Activated CD8-positive, alpha-beta memory T cell treated with anti-CD3 and anti-CD28 coated beads for 48 hours (primary cell): ENCODE data around the gene CACNA2D1.
"Not testable (repeated sequence)": the region's sequence is repeated elsewhere in the genome, so short reads cannot be mapped to it uniquely, and the experiment has no call there.

ENCODE experiments used
- DNase-seq, 3 experiments: peaks; one replicate each; pipeline ENCODE4 v3.0.0-alpha.2; 2020; ENCODE audit warnings: low read depth in 2 of 3, low spot score in 2 of 3

The CACNA2D1 gene

DNA sequence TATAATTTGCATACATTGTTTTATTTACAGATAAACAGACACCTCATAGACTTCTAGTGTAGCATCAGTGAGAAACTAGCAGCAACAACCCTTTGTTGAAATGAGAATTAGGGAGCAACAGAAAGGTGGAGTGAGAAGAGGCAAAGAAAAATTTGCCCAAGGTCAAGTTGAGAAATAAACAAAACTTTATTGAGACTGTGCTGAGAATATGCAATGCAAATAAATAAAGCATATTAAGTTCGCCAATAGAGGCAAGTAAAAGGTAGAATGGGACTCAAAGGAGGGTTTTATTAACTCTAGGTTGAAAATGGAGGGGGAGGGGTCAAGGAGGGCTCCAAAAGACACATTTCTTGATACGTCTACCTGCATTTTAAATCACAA lies 49.7 kb downstream of the CACNA2D1 start:
- no peak for DNase-seq

DNA sequence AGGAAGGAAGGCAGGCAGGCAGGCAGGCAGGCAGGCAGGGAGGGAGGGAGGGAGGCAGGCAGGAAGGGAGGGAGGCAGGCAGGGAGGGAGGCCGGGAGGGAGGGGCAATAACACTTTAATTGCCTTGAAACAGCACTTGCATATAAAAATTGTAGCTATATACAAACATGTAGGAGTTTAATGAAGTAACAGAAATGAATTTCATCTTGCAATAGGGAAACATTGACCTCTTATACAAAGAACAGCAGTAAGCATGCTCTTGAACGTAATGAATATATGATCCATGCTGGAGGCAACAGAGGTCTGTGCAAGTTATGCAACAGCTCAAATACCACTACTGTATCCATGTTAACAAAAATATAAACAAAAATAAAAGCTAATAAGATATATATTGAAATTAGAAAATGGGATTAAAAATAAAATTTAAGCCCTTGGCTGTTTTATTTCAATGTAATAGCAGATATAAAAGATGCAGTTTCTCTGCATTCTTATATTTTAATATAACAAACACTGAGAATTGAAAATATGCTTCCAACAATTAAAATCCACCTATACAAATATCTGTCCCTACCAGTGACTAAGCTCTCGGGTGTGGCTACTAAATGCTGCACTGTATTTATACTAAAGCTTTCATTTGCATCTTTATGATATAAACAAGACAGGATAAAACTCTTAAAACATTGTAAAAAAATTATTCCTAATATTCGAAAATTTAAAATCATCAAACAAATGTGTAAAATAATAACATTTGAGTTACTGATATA lies 50.3 kb downstream of the CACNA2D1 start:
- DNase-seq = no peak

DNA sequence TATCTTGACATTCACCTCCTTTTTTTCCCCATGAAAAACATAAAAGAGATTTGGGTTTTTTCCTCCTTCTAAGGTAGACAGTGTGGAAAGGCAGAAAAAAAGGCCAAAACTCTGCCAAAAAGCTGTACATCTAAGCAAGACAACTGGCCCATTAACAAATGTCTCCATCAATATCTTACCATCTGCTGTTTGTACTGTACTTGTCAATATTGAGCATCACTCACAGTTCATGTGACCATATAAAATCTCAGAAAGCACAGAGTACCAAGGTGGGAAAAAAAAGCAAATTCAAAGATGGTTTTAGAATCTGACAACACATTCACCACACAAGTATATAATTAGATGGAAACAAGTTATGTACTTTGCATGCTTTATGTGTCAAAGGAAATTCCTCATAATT lies 52.6 kb downstream of the CACNA2D1 start:
- no peak for DNase-seq

DNA sequence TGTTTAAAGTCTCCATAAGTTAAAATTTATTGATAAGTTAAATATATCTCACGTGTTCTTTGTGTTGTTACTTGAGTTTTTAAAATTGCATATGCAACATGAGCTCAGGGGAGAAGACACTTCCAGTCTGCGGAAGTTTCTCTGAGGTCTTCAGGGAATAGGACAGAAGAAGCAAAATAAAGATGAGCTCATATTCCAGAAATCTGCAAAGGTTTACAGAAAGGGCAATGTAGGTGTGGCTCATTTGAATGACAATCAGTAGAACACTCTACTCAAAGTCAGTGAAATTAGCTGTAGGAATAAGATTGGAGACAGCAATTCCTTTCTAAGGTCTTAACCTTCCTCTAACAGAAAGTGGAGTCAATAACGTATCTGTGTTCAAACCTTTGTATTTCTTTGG lies 53.7 kb downstream of the CACNA2D1 start:
- no peak for DNase-seq

DNA sequence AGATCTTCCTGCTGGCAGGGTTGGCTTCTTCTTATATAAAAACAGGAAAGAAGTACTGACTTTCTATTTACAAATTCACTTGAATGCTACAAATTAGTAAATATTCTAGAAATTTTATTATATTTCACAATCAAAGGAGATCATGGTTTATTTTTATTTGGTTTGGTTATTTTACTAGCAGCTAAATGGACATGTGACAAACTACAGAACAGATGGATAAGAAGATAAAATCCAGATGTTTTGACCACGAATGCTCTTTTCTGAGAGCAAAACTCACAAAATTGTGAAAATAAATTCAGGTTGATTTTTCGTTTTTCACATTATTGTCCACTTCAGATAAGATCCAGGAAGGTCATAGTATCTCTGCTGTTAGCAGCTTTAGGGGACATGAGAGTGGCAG lies 55.4 kb downstream of the CACNA2D1 start:
- no peak for DNase-seq

DNA sequence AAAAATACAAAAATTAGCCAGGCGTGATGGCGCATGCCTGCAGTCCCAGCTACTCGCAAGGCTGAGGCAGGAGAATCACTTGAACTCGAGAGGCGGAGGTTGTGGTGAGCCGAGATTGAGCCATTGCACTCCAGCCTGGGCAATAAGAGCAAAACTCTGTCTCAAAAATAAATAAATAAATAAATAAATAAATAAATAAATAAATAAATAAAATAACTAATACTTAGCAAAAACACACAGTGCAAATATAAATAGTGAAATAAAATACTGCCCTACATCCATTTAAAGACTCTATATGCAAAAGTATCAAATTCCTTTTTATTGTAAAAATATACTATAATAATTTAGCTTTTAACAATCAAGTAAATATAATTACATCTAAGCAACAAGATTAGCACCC lies 57.0 kb downstream of the CACNA2D1 start:
- DNase-seq = not testable (repeated sequence)

DNA sequence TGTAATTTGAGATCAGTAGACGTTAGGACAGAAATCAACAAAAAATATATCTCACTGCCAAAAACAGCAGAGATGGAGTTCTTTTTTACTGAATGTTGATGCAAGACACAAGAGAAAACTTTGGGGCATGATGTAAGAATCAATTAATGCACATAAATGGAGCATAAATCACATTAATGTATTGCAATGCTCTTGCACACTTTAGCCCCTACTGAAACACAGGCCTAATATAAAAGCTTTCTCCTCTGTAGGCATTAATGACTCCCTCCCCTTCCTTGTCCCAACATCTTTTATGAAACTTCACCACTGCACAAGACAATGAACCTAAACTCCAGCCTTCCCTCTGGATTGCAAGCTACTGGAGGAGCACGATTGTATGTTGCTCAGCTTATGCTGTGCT lies 58.8 kb downstream of the CACNA2D1 start:
- no peak for DNase-seq

DNA sequence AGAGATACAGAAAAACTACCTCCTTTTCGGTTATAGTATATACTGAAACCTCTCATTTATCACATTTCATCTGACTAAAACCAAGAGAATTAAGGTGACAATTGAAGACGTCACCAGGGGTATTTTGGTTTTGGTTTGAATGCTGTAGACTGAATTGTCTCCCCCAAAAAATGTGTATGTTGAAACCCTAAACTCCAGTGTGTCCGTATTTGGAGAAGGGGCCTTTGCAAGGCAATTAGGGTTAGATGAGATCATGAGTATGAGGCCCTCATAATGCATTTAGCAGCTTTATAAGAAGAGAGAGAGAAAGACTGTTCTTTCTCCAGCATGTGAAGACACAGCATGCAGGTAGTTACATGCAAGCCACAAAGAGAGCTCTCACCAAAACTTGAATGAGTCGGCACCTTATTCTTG lies 59.5 kb downstream of the CACNA2D1 start:
- DNase-seq = no peak

DNA sequence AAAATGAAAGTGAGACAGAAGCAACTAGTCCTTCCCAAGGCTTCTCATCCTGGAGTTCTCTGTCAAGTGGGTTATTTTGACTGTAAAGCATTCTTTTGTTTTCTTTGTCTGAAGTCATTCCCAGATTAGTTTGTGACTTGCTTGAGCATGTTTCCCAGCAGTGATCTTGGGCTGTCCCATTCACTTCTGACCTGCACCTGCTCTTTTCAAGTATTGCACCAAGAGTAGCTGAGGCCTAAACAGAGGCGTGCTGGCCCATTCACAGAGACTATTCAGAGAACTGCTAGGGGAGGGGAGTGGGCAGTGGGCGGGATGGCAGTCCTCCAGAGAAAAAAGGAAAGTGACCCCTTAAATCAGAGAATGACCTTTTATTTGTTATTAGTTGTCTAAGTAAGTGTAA lies 61.3 kb downstream of the CACNA2D1 start:
- DNase-seq = no peak

DNA sequence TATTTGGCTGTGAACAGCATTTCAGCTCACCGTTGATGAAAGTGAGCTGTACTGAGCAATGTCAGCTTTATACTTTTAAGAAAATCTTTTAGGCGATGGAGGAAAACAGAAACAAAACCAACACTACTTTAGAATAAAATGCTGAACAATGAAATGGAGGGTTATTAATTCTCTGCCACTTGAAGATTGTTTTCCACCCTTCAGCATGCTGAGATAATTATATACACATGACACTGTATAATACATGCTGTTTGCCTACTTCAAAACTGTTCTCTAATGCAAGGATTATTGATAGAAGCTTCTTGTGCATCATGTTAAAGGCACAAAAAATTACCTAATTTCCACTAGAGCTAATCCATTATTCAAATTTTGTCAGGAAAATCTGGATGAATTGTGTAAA lies 66.8 kb downstream of the CACNA2D1 start:
- DNase-seq = no peak

DNA sequence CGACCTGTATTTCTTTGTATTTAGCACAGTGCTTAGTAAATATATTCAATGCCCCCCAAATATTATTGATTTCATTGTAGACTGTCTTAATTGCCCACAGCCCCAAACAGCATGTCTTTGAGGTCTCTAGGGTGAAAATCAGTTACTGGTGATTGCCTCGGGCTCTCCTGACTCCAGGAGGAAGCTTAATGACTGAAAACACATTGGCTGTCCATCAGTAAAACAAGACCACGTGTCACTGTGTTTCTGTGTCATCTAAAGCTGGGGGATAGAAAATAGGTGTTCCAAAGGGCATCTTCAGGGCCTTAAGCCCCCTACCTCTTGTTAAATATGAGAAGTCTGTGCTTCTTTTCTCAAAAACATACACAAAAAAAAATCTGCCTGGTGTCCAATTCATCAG lies 67.9 kb downstream of the CACNA2D1 start:
- DNase-seq = no peak

DNA sequence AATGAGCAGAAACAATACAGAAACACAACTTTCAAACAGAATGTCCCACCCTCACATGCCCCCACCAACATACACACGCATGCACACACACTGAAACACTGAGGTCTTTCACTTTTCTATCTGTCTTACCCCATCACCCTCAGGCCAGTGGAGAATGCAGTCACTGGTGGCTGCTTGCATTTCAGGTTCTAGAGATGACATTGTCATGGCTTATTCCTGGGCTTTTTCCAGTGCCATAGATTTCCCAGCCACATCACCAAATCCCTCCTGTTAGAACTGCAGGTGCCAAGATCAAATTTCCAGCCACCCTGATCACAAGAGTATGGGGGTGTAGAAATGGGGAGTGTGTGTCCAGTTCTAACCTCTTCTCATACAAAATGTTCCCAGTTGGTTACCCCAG lies 68.4 kb downstream of the CACNA2D1 start:
- DNase-seq = no peak

DNA sequence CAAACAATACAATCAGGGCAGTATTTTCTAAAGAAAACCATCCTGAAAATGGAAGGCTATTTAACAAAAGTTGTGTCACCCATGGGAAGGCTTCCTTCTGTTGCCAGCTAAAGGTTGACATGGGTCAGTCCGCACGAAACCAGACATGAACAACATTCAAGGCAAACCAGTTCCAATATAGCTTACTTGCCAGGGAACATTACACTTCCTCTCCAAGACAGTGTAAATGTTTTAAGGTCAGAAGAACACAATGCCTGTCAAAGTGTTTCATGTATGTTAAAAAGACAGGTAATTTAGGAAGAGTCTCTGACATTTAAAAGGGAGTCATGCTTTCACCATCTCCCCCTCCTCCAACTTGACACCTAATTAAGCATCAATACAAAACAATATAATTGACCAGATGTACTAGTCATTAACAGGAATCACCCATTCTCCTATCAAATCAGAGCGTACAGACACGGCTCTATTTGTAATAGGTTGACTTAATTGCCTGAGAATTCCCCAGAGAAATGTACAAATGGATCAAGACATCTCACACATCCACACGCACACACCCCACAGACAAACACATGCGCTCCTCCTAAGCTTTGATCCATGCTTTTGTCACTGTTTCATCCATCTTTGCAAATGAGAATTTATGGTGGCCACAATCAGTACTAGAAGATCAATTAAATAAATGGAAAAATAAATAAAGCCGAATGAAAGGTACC lies 69.5 kb downstream of the CACNA2D1 start:
- DNase-seq = no peak

DNA sequence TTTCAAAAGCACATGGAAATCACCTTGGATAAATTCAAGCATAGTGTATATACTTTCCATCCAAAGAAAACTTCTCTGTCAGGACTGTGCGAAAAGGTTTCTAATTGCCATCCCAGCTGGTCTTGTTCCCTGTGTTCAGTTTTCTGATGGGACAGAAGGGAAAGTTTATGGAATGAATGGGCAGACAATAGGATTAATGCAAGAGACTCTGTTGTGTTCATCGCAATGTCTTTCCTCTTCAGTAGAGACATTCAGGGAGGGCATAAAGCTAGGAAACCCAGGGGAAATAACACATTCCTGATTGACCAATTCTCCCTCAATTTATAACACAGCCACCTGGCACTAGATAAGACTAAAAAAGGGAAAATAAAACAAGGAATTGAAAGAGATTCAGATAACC lies 78.9 kb downstream of the CACNA2D1 start:
- no peak for DNase-seq

DNA sequence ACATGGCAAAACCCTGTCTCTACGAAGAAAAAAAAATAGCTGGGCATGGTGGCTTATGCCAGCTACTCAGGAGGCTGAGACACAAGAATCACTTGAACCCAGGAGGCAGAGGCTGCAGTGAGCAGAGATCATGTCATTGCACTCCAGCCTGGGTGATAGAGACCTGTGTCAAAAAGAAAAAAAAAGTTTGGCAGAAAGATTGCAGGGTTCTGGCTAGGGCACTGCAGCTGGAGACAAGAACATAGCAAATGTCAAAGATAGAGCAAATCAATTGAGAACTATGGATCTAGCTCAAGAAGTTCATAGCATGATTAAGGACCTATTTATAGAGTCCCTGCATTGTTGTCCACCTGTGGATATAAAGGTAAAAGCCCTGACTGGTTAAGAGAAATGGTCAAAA lies 79.5 kb downstream of the CACNA2D1 start:
- DNase-seq = no peak

DNA sequence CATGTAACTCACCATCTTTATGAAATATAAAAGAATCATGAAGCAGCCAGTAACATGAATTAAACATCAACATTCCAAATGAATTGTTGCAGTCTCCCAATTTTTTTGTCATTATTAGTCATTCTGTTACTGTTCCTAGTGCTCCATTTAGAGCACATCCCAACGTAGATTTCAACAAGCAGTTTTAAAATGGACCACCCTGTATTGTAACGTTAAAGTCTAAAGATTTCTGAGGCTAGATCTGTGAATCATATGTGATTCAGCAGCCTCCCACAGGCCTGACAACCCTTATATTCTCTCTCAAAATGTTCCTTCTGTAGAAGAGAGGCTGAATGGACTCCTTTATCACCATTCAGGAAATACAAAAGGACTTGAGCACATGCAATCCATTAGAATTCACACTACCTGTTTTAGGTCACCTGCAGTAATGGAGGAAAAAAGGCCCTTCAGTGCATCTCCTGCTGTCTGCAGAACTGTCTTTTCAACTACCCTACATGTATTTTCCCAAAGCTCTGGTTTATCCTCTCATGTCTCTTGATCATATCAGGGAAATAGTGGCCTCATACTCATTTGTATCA lies 81.4 kb downstream of the CACNA2D1 start:
- DNase-seq = no peak

DNA sequence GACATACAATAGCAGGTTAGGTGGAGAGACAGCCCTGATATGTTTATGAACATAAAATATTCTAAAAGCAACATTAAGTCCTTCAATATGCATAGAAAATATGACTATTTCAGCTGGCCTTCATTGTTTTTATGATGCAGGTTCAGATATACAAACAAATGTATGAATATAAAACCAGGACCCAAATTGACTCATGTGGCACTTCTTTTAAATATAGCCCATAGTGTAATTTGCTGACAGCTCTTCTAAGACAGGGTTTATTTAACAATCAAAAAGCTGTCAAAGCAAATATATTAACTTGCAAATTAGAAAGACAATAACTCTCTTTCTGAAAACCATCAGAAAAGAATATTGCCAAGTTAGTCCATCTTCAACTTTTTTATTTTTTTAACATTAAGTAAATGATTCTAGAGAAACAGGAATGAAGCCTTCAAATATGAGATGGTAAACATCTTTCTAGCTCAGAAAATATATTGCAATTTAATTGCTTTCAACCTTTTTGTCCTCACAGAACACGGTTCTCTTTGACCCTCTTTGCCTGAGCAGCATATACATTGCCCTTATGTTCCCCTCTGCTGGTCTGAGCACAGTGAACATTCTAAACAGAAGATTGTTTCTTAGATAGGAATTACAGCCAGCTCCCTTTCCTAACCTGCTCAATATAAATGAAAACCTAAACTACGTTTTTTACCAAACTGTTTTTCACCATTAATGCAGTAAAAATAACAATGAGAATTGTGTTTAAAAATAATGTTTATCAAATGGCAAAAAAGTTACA lies 82.8 kb downstream of the CACNA2D1 start:
- DNase-seq = no peak

DNA sequence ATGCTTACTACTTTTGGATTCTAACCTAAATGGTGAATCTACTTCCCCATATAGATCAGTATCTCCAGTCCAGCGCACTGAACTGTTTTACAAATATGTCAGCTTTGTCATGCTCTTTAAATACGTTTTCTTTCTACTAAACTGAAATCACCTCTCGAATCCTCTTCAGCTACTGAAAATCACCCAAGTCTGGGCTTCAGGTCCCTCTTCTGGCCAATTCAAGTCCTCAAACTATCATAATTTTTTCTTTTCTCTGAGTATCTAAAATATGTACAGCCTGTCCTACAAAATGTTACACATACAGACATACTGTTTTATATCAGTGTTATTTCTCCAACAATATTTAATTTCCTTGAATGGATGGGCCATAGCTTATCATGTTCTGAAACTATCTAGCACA lies 84.2 kb downstream of the CACNA2D1 start:
- no peak for DNase-seq

DNA sequence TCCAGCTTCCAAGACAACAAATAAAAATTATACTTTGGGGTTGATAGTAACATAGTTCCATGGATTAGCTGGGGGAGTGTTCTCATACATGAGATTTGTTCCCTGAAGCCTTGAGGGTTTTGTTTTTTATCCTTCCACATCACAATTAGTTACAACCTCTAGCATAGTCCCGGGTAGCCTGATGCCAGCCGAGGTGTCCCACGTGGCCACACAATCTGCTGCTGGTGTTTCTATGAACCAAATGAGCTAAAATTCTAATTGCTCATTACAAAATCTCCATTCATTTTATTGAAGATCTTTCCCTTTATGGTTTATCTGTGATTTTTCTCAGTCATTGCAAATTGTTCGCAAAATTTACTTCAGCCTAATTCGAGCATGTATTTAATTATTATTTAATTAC lies 84.7 kb downstream of the CACNA2D1 start:
- no peak for DNase-seq

DNA sequence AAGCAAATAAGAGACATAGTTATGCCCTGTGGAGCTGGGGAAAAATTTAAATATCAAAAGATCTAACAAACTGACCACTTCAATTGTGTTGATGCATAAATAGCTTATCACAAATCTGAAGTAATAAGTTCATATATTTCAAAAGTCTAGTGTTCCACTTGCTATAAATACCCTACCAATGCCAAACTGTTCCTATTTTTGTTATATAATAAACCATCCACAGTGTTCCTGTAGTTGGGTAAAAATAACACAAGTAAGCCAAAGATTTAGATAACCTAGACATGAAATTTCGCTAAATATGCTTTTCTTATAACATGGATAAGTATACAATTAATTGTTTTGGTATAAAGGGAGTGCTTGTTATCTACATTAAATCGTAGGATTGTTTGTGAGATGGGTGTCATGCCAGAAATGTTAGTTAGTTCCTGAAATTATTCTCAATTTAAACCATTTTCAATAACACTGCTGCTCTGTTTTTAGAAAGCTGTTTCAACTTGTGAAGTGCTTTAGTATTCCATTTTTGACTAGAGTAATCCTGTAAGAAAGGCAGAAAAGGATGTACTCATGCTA lies 85.5 kb downstream of the CACNA2D1 start:
- DNase-seq = no peak

DNA sequence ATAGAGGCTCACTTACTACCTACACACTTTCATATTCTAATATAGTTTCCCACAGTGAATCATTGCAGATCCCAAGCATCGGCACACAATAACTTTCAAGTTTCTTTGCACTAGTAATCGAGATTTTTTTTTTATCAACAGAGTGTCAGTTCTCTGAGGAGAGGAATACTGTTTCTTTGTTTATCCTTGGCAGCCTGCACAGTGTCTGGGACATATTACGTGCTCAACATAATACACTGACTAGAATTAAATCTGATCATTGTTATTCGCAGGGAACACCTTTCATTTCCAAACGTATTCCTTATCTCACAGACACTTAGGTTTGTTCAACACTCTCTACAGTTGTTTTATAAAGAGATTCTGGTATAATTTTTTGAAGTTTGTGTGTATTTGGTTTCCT lies 95.3 kb downstream of the CACNA2D1 start:
- no peak for DNase-seq
